Urinary bladder (tissue), 4 donors: ENCODE data around the gene KIRREL3. TPM values are rescaled to one million over a fixed set of nuclear protein-coding genes. Genes with fewer than 3 reads are reported as not detected.

ENCODE experiments used
- DNase-seq: peaks from one replicate; pipeline ENCODE4 v3.0.0-alpha.2; 2015; ENCODE audit errors: extremely low spot score
- H3K27ac ChIP-seq: one replicate; pipeline ENCODE4 v1.5.1; 2013; ENCODE audit warnings: low read depth, mild to moderate bottlenecking, moderate library complexity
- H3K36me3 ChIP-seq: one replicate; pipeline ENCODE4 v1.6.1; 2013; ENCODE audit warnings: mild to moderate bottlenecking, moderate library complexity; ENCODE audit not compliant: insufficient read depth
- H3K4me1 ChIP-seq: one replicate; pipeline ENCODE4 v1.6.1; 2013; ENCODE audit warnings: mild to moderate bottlenecking, moderate library complexity; ENCODE audit not compliant: insufficient read depth
- H3K4me3 ChIP-seq: one replicate; pipeline ENCODE4 v1.5.1; 2013; ENCODE audit warnings: low read depth, low read length
- WGBS: extraction: QIAGEN DNeasy Blood & Tissue Kit; methylation state at CpG from one replicate; pipeline ENCODE4 v1.1.7; 2013; 5-methylcytosine and 5-hydroxymethylcytosine counted together
- polyA plus RNA-seq: library from polyadenylated mRNA; stranded (reverse); fragments of 200-250 nt; gene quantifications from one replicate; pipeline ENCODE4 v1.2.3, GENCODE V29; 2013
- total RNA-seq: library from RNA; depleted of rRNA; stranded (reverse); fragments of >200 nt; gene quantifications from one replicate; pipeline ENCODE4 v1.2.3, GENCODE V29; 2014
- donor health status: healthy with polysubstance abuse.
- donor health status: healthy.

Gene KIRREL3
- total and polyA plus RNA-seq, 2 donors: 0.80 to 1.0 TPM

DNA sequence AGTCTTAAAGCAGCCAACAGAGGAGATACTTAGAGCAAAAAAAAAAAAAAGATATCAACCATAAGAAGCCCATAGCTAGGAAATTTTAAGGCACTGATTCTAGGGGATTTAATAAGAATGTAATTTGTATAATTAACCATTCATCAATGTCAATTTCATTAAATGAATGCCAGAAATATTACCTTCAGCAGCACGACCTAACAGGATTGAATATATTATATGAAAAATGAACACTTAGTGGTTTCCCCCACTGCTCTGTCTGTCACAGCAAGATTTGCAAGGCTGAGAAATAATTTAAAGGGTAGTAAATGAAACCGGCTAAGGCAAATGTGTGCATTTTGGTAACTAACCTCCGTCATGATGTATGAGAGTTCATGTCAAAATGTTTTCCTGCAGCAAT, 319.9 kb downstream of the KIRREL3 start:
- Histone ChIP-seq H3K4me3 (no peak overlapping the region), H3K27ac (no peak overlapping the region), H3K36me3 (no peaks in the 10 kb centered on the region), H3K4me1 (no peaks in the 10 kb centered on the region)
- WGBS: 26% methylated on average over 3 of the region's 3 CpGs
- no peak for DNase-seq

DNA sequence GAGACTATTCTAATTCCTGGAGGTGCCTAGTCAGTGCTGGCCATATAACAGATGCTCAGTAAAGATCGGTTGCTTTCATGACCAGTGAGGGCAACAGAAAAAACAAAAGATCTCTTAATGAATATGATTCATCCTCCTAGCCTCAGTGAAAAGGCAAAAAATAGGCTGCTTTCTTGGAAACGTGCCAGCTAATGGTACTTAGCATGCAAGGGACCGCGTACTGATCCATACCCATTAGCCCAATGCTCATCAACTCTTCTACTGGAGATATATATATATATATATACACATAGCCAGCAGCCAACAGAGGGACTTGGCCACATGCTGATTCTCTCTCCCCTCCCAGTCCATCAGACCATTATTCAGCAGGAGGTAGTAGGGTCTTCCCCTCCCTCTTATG, 320.4 kb downstream of the KIRREL3 start:
- Histone ChIP-seq H3K27ac (no peak overlapping the region), H3K4me3 (no peak overlapping the region), H3K4me1 (no peaks in the 10 kb centered on the region), H3K36me3 (no peaks in the 10 kb centered on the region)
- WGBS: 56% methylated on average over 4 of the region's 4 CpGs
- no peak for DNase-seq

DNA sequence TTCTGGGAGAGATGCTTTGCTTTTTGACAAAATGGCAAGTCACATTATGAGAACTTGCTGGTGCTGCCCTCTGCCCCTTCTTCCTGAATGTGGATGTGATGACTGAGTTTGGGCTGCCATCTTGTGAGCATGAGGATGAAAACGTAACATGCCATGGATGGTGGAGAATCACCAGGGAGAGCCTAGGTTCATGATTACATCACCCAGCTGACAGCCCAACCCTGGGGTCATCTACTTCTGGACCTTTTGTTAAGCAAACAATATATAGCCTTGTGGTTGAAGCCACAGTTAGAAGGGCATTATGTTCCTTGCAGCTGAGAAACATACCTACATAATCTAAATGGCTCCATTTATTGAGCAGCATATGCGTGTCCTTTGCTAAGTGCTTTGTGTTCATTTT, 321.5 kb downstream of the KIRREL3 start:
- no peak for DNase-seq
- no peak overlapping the region for H3K4me3 ChIP-seq
- H3K27ac ChIP-seq: no peak overlapping the region
- WGBS: 45% methylated on average over 2 of the region's 2 CpGs
- H3K36me3 ChIP-seq: no peaks in the 10 kb centered on the region
- H3K4me1 ChIP-seq: no peaks in the 10 kb centered on the region

DNA sequence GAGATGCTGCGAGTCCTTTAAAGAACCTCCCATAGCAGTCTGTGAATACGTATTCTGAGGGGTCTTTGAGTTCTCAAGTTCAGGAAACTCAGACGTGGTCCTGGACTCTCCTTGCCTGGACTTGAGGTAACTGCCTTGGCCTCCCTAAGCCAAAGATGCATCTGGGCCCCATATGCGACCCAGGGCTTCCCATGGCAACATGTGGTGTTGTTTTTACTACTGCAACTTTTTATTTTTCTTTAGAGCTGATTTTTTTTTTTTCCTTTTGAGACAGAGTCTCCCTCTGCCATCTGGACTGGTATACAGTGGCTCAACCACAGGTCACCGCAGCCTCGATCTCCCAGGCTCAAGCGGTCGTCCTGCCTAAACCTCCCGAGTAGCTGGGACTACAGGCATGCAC, 324.0 kb downstream of the KIRREL3 start:
- no peaks in the 10 kb centered on the region for H3K4me1 ChIP-seq
- H3K36me3 ChIP-seq: no peaks in the 10 kb centered on the region
- WGBS: 90% methylated on average over 9 of the region's 9 CpGs
- no peak overlapping the region for H3K27ac ChIP-seq
- no peak overlapping the region for H3K4me3 ChIP-seq
- no peak for DNase-seq

DNA sequence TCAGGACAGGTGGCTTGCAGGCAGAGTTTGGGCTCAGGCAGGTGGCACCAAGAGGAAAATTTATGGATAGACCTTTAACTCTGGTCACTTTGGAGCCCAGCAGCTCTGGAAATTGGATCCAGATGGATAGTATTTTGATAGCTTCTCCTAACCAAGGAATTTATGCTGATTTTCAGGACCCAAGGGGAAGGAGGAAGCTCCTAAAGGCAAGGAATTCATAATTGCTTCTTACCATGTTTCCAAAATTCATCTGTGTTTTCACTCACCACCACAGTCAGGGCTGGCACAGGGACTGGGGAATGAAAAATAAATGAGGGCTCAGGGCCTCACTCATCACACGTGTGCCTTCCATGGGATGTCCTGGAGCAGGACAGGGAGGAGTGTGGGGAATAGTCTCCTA, 327.3 kb downstream of the KIRREL3 start:
- WGBS: 71% methylated on average over 1 of the region's 1 CpG
- no peak for DNase-seq
- Histone ChIP-seq H3K4me1 (no peaks in the 10 kb centered on the region), H3K4me3 (no peak overlapping the region), H3K36me3 (no peaks in the 10 kb centered on the region), H3K27ac (no peak overlapping the region)

DNA sequence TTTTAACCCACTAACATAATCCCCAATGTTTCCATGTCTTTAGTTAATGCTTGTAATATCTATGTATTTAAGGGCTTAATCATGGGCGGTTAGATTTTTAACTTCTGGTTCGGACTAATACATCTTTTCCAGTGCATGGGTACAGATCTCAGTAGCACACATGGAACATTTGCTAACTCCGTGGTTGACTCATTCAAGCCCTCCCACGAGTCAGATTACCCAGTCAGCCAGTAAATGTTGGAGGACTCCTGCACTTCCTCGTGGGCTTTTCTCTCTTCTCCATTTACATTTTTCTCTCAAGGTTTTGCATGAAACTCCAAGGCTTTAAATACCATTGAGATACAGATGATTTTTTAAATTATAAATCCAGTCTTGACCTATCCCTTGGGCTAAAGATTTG, 331.2 kb downstream of the KIRREL3 start:
- WGBS: 42% methylated on average over 5 of the region's 5 CpGs
- H3K36me3 ChIP-seq: no peaks in the 10 kb centered on the region
- no peak for DNase-seq
- no peak overlapping the region for H3K27ac ChIP-seq
- no peaks in the 10 kb centered on the region for H3K4me1 ChIP-seq
- no peak overlapping the region for H3K4me3 ChIP-seq

DNA sequence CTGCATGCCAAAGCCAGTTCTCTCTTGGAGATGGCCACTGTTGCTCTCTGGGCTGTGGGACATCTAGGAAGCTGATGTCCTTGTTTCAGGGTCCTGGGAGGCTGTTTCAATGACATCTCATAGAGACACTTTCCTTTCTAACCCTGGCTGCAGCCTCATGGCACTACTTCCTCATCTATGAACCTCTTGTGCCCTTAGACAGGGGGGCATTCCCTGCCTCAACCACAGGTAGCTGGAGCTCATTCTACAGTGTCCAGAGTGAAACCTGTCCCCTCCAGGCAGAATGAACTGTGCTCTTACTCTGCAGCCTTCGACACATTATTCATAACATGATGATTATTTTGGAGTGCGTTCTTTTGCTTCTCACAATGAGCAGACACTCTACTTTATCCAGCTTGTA, 335.9 kb downstream of the KIRREL3 start:
- 83% methylated on average over 2 of the region's 2 CpGs for WGBS
- Histone ChIP-seq H3K36me3 (no peaks in the 10 kb centered on the region), H3K4me1 (no peaks in the 10 kb centered on the region), H3K4me3 (no peak overlapping the region), H3K27ac (no peak overlapping the region)
- DNase-seq: no peak

DNA sequence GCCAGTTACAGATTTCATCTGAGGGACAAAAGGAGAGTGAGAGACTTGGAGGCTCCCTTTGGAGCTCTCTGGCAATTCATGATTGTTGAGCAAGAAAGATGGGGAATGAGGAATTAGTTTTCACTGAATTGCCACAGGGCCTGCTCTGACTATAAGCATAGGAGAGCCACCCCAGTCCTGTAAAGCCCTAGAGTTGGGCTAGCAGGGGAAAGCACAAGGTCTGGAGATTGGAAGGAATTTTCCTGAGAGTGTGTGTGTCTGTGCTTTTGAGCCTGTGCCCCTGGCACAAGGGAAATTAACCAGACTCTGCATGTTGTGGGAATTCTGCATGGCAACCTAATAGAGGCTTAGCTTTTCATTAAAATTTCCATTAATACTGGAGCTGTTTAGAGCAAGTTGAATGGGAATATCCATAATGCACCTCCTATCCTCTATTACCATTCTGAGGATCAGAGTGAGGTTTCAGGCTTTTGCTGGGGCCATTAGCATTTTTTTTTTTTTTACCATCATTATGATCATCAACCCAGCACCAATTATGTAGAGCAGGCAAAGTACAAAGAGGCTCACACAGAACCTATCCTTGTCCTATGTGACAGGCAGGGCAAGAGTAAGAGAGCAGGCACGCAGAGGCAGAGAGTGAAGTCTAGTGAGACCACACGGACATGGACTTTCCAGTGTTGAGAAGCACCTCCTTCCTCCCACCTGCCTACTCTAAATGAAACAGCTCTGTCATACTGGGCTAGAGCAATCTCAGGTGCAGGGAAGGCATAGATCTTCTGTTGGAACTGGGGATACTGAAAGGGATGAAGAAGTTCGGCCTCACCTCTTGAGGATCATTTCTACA, 336.6 kb downstream of the KIRREL3 start:
- Histone ChIP-seq H3K27ac (no peak overlapping the region), H3K4me1 (no peaks in the 10 kb centered on the region), H3K36me3 (no peaks in the 10 kb centered on the region), H3K4me3 (no peak overlapping the region)
- DNase-seq: no peak
- WGBS: 88% methylated on average over 3 of the region's 3 CpGs

DNA sequence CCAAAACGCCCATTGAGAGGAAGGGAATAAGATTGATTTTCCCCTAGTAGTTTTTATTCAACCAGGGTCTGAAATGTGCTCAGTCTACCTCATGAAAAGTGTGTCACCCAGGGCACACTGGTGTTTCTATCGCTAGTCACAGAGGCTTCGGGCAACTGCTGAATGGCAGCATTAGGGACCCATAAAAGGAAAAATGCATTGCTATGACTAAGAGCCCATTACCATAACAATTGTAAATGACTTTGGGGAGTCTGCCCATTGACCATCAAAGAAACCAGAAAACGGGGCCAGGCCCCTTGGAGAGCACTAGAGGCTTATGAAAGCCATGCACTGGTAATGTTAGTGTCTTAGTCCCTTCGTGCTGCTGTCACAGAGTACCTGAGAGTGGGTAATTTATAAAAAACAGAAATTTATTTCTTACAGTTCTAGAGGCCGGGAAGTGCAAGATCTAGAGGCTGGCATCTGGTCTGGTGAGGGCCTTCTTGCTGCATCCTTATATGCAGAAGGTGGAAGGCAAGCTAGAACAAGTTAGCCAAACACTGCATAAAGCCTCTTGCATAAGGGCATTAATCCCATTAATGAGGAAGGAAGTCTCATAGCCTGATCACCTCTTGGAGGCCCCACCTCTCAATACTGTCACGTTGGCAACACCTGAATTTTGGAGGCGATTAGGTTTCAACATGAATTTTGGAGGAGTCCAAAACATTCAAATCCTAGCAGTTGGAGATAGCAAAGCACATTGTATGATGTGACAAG, 338.4 kb downstream of the KIRREL3 start:
- Histone ChIP-seq H3K27ac (no peak overlapping the region), H3K4me1 (no peaks in the 10 kb centered on the region), H3K4me3 (no peak overlapping the region), H3K36me3 (no peaks in the 10 kb centered on the region)
- no peak for DNase-seq
- WGBS: 74% methylated on average over 8 of the region's 8 CpGs

DNA sequence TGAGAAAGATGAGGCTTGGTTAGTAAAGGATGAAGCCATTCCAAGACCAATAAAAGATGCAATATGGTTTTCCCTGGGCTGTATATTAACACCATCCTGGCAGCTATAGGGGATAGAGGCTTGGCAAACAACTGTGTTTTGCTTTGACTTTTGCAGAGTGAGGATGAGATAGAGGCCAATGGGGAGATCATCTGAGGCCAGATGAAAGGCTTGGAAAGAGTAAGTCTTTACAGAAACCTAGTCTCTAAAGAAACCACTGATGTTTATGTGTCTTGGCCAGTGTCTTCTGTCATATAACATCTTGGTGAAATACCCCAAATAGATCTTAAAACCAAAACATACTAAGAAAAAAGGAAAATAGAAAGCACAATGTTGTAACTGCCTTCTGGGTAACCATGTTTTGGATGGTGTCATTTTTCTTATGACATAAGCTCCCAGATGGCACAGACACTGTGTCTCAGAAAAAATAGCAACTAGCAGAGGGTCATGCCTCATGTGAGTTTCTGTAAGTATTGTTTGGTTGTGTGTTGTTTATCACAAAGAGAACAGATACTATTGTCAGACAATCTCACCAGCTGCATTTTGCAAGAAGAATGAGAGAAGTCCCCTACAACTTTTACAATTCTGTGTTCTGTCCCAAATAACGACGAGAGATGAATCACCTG, 339.7 kb downstream of the KIRREL3 start:
- Histone ChIP-seq H3K27ac (no peak overlapping the region), H3K36me3 (no peaks in the 10 kb centered on the region), H3K4me3 (no peak overlapping the region), H3K4me1 (no peaks in the 10 kb centered on the region)
- DNase-seq: peak; percentile 80
- WGBS: 37% methylated on average over 2 of the region's 2 CpGs

DNA sequence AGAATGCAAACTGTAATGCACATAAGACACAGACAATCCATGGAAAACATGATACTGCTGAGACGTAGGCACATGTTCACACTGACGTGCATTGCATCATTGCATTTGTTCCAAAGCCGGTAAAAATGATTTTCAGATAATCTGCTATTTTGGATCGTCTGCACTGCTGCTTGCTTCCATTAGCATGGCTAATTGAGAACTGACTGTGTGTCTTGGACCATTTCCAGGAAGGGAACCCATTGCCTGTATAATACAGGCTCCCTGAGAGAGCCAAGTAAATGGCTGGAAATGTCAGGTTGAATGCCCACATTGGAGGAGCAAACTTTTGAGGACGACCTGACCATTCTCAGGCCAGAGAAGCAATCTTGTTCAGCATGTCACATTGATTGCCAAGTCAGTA, 340.2 kb downstream of the KIRREL3 start:
- H3K27ac ChIP-seq: no peak overlapping the region
- H3K4me1 ChIP-seq: no peaks in the 10 kb centered on the region
- 46% methylated on average over 5 of the region's 5 CpGs for WGBS
- H3K36me3 ChIP-seq: no peaks in the 10 kb centered on the region
- no peak for DNase-seq
- H3K4me3 ChIP-seq: no peak overlapping the region

DNA sequence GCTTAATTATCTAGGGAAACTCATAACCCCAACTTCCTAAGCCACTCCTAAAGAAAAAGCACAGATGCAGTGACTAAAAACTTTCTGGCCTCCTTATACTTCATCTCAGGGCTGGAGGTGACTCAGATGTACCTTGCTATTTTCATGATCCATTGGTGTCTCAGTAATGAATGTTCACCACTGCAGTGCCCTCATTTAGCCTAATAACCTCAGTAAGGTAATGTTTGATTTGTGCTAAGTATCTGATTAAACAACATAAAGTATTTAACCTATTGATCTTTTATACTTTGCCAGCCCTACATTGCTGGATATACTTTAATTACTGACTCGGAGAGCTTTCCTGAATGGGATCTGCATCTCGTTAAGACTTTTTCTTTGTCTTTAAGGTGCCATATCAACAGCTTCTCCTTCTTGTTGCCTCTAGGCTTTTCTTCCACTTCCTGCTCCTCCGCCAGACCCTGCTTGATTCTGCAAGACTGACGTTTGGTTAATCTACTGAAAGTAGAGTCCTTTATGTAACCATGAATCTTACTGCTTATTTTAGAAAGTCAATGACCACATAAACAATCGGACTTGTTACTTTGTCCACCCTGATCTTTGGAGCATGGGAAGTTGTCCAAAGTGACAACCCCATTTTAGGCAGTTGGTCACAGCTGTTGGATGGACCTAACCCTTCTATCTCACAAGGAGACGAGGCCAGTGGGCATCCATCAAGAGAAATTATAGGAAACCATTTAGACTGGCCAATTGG, 342.1 kb downstream of the KIRREL3 start:
- DNase-seq: no peak
- H3K4me3 ChIP-seq: no peak overlapping the region
- no peak overlapping the region for H3K27ac ChIP-seq
- no peaks in the 10 kb centered on the region for H3K36me3 ChIP-seq
- no peaks in the 10 kb centered on the region for H3K4me1 ChIP-seq
- WGBS: 78% methylated on average over 6 of the region's 6 CpGs

DNA sequence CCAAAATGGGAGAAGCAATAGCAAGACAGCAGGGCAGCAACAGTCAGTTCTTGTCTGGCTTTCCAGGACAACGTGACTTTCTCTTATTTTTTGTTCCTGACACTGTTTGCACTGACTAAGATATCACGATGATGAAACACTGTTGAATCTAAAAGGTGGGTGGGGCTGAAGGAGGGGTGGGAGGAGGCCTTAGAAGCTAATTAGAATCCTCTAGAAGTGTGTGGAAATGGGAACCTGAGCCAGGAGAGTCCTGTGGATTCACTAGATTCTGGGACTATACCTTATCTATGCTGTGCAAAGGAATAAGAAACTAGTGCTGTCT, 344.8 kb downstream of the KIRREL3 start:
- DNase-seq: no peak
- 33% methylated on average over 2 of the region's 2 CpGs for WGBS
- H3K27ac ChIP-seq: no peak overlapping the region

More for the DNA sequence above, 344.8 kb downstream of the KIRREL3 start:
- no peak overlapping the region for H3K4me3 ChIP-seq
- no peaks in the 10 kb centered on the region for H3K36me3 ChIP-seq
- no peaks in the 10 kb centered on the region for H3K4me1 ChIP-seq
